ENCODE results near the gene SMIM32.

Gene SMIM32

DNA sequence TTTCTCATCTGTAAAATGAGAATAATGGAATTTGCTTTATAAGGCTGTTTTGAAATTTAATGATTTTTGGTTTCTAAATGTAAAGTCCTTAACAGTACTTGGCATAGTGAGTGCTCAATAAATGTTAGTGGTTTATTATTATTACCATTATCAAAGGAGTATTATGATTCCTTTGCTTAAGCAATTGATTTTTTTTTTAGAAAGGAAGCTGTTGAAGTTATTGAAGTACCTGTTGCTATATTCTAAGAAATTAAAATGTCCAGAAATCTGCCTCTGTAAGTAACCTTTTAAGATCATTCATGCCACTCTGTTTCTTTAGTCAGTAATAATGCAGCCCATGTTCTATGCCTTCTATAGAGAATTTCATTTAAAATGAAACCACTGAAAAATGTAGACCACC lies 45.3 kb downstream of the SMIM32 start:
- Histone ChIP-seq H3K4me2 (ENCODE audit: low read length) (no peak overlapping the region), H3K9me3 (ENCODE audit: control insufficient read depth, insufficient read depth, low read length) (no peaks in the 10 kb centered on the region), H3K36me3 (ENCODE audit: control insufficient read depth, low read length) (peaks cover 68% of the 10 kb centered on the region), H3K79me2 (ENCODE audit: control insufficient read depth, low read length) (peaks cover 100% of the 10 kb centered on the region), H3F3A (ENCODE audit: control insufficient read depth, insufficient read depth) (no peaks in the 10 kb centered on the region), H3K4me3 (ENCODE audit: low read length) (no peak overlapping the region), H3K4me1 (ENCODE audit: control insufficient read depth, low read length) (peaks cover 36% of the 10 kb centered on the region), H3K27ac (ENCODE audit: low read depth, low read length) (no peak overlapping the region), H4K20me1 (ENCODE audit: control insufficient read depth, insufficient read depth, low read depth, low read length) (peaks cover 33% of the 10 kb centered on the region), H3K9me2 (replicated peaks; ENCODE audit: control insufficient read depth, low read length) (no peaks in the 10 kb centered on the region), H3K27me3 (ENCODE audit: control insufficient read depth, low read length) (no peaks in the 10 kb centered on the region)
- TF ChIP-seq CTCF (IDR thresholded peaks at IDR 0.05; ENCODE audit: low read depth, low read length, poor library complexity, severe bottlenecking) (no peak), EZH2phosphoT487 (IDR thresholded peaks at IDR 0.05; ENCODE audit: borderline replicate concordance, low read length) (no peak)

GRCh38 chr5:136146201-136146600 lies 46.8 kb downstream of the SMIM32 start:
- H3K4me2 ChIP-seq (ENCODE audit: low read length), result no peak overlapping the region; the same call in 1 of the 2 replicates
- TF ChIP-seq CTCF (IDR thresholded peaks at IDR 0.05; ENCODE audit: low read depth, low read length, poor library complexity, severe bottlenecking) (no peak), EZH2phosphoT487 (IDR thresholded peaks at IDR 0.05; ENCODE audit: borderline replicate concordance, low read length) (no peak)
- H3K4me1 ChIP-seq (ENCODE audit: control insufficient read depth, low read length), result peaks cover 50% of the 10 kb centered on the region
- no peaks in the 10 kb centered on the region for H3K27me3 ChIP-seq (ENCODE audit: control insufficient read depth, low read length)
- no peak overlapping the region for H3K27ac ChIP-seq (ENCODE audit: low read depth, low read length)
- H4K20me1 ChIP-seq (ENCODE audit: control insufficient read depth, insufficient read depth, low read depth, low read length), result peaks cover 42% of the 10 kb centered on the region
- peaks cover 65% of the 10 kb centered on the region for H3K36me3 ChIP-seq (ENCODE audit: control insufficient read depth, low read length)
- H3K9me2 ChIP-seq (replicated peaks; ENCODE audit: control insufficient read depth, low read length), result no peaks in the 10 kb centered on the region
- no peak overlapping the region for H3K4me3 ChIP-seq (ENCODE audit: low read length)
- peaks cover 100% of the 10 kb centered on the region for H3K79me2 ChIP-seq (ENCODE audit: control insufficient read depth, low read length)
- no peaks in the 10 kb centered on the region for H3K9me3 ChIP-seq (ENCODE audit: control insufficient read depth, insufficient read depth, low read length)
- H3F3A ChIP-seq (ENCODE audit: control insufficient read depth, insufficient read depth), result no peaks in the 10 kb centered on the region

GRCh38 chr5:136145030-136145429 lies 47.9 kb downstream of the SMIM32 start:
- H3F3A ChIP-seq (ENCODE audit: control insufficient read depth, insufficient read depth), result no peaks in the 10 kb centered on the region
- no peaks in the 10 kb centered on the region for H3K9me3 ChIP-seq (ENCODE audit: control insufficient read depth, insufficient read depth, low read length)
- peaks cover 100% of the 10 kb centered on the region for H3K79me2 ChIP-seq (ENCODE audit: control insufficient read depth, low read length)
- peaks cover 63% of the 10 kb centered on the region for H3K36me3 ChIP-seq (ENCODE audit: control insufficient read depth, low read length)
- no peak overlapping the region for H3K4me3 ChIP-seq (ENCODE audit: low read length)
- H3K4me1 ChIP-seq (ENCODE audit: control insufficient read depth, low read length), result peaks cover 61% of the 10 kb centered on the region
- peaks cover 53% of the 10 kb centered on the region for H4K20me1 ChIP-seq (ENCODE audit: control insufficient read depth, insufficient read depth, low read depth, low read length)
- no peaks in the 10 kb centered on the region for H3K9me2 ChIP-seq (replicated peaks; ENCODE audit: control insufficient read depth, low read length)
- 0 out of 2 replicates have a peak overlapping the region, but pooled peaks have one; percentile 2 for H3K4me2 ChIP-seq (ENCODE audit: low read length)
- H3K27ac ChIP-seq (ENCODE audit: low read depth, low read length), result no peak overlapping the region
- no peaks in the 10 kb centered on the region for H3K27me3 ChIP-seq (ENCODE audit: control insufficient read depth, low read length)
- TF ChIP-seq CTCF (IDR thresholded peaks at IDR 0.05; ENCODE audit: low read depth, low read length, poor library complexity, severe bottlenecking), result no peak
- TF ChIP-seq EZH2phosphoT487 (IDR thresholded peaks at IDR 0.05; ENCODE audit: borderline replicate concordance, low read length), result no peak

All from DOHH2 (cell line).